GM12891 (cell line): ENCODE data around the gene SERBP1.

Source experiments
- POLR2A ChIP-seq: IDR thresholded peaks from 2 replicates; pipeline ENCODE4 v1.6.1; 2011; ENCODE audit warnings: low read depth, low read length, control low read depth
- POLR2AphosphoS5 ChIP-seq: IDR thresholded peaks from 2 replicates; pipeline ENCODE4 v1.6.1; 2011; ENCODE audit warnings: low read depth, low read length, control low read depth
- SPI1 ChIP-seq: IDR thresholded peaks from 2 replicates; pipeline ENCODE4 v1.6.1; 2011; ENCODE audit warnings: low read depth, low read length, control low read depth

GRCh38 chr1:67382292-67382691, 47.9 kb downstream of the SERBP1 start:
- TF ChIP-seq POLR2AphosphoS5: no peak
- TF ChIP-seq SPI1: no peak
- TF ChIP-seq POLR2A: no peak
